PFSK-1 (cell line): ENCODE data around the gene ACTN1.

Experiments used
- FOXP2 ChIP-seq: optimal IDR thresholded peaks from 2 replicates; pipeline ENCODE3; 2011; ENCODE audit warnings: borderline replicate concordance, control low read depth, inconsistent platforms; ENCODE audit not compliant: insufficient read depth; ENCODE audit errors: extremely low read length, extremely low read depth
- POLR2AphosphoS5 ChIP-seq: IDR thresholded peaks from 2 replicates; pipeline ENCODE4 v1.6.1; 2012; ENCODE audit warnings: low read depth, mild to moderate bottlenecking, control low read depth, low read length, moderate library complexity
- SIN3A ChIP-seq: IDR thresholded peaks from 2 replicates; pipeline ENCODE4 v1.6.1; 2012; ENCODE audit warnings: mild to moderate bottlenecking, low read length, moderate library complexity, borderline replicate concordance; ENCODE audit not compliant: insufficient read depth
- TAF1 ChIP-seq: IDR thresholded peaks from 2 replicates; pipeline ENCODE4 v1.6.1; 2012; ENCODE audit warnings: low read length, control low read depth, borderline replicate concordance; ENCODE audit not compliant: insufficient read depth
- TF ChIP-seq, protein P1 (sequence below), 2 experiments: IDR thresholded peaks; 2 replicates each; pipeline versions ENCODE4 v1.6.1 to v1.8.0; 2011 to 2012; ENCODE audit warnings: low read depth in 2 of 2, low read length in 2 of 2, control low read depth in 1 of 2, inconsistent platforms in 1 of 2, mild to moderate bottlenecking in 1 of 2, moderate library complexity in 1 of 2; ENCODE audit not compliant: insufficient read depth in 1 of 2

The ACTN1 gene

DNA sequence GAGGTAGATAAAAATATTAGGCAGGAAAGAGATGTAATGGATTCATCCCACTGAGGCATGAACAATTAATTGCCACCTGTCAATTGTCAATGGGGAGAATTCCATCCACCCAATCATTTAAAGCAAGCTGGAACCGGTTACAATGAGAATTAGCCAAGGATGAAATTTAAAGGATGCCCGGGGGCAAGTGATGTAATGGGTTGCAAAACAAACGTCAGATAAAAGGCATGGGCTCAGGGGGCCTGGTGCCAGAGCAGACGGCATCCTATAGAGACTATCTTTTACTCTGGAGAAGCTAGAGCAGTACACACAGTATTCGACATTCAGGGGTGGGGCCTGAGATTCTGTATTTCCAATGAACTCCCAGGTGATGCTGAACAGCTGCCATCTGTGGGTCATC, 105.7 kb downstream of the ACTN1 start:
- TF ChIP-seq SIN3A (no peak), FOXP2 (no peak), TAF1 (no peak), POLR2AphosphoS5 (no peak)
- TF ChIP-seq, protein P1, sequence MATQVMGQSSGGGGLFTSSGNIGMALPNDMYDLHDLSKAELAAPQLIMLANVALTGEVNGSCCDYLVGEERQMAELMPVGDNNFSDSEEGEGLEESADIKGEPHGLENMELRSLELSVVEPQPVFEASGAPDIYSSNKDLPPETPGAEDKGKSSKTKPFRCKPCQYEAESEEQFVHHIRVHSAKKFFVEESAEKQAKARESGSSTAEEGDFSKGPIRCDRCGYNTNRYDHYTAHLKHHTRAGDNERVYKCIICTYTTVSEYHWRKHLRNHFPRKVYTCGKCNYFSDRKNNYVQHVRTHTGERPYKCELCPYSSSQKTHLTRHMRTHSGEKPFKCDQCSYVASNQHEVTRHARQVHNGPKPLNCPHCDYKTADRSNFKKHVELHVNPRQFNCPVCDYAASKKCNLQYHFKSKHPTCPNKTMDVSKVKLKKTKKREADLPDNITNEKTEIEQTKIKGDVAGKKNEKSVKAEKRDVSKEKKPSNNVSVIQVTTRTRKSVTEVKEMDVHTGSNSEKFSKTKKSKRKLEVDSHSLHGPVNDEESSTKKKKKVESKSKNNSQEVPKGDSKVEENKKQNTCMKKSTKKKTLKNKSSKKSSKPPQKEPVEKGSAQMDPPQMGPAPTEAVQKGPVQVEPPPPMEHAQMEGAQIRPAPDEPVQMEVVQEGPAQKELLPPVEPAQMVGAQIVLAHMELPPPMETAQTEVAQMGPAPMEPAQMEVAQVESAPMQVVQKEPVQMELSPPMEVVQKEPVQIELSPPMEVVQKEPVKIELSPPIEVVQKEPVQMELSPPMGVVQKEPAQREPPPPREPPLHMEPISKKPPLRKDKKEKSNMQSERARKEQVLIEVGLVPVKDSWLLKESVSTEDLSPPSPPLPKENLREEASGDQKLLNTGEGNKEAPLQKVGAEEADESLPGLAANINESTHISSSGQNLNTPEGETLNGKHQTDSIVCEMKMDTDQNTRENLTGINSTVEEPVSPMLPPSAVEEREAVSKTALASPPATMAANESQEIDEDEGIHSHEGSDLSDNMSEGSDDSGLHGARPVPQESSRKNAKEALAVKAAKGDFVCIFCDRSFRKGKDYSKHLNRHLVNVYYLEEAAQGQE (IDR thresholded peaks at IDR 0.05; ENCODE audit: insufficient read depth in 1 of 2, low read depth in 2 of 2, low read length in 2 of 2): no peak

DNA sequence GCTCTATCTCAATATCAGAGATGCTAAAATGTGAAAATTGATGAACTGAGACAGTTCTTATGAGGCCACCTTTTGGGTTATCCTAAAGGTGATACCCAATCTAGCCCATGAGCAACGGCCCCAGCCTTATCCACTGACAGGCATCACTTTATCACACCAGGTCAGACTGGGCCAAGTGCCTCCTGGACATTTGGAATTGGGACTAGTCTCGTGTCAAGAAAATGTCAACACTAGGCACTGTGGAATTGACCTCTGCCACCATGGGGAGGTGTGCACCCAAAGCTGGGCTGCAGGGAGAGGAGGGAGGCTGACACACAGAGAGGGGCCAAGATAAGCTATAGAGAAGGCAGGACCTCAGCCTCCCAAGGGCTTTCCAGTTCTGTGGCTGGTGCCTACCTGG, 107.7 kb downstream of the ACTN1 start:
- TF ChIP-seq POLR2AphosphoS5: no peak
- TF ChIP-seq FOXP2: no peak
- TF ChIP-seq SIN3A: no peak
- no peak for TF ChIP-seq TAF1
- TF ChIP-seq, protein P1 (IDR thresholded peaks at IDR 0.05; ENCODE audit: insufficient read depth in 1 of 2, low read depth in 2 of 2, low read length in 2 of 2): no peak

DNA sequence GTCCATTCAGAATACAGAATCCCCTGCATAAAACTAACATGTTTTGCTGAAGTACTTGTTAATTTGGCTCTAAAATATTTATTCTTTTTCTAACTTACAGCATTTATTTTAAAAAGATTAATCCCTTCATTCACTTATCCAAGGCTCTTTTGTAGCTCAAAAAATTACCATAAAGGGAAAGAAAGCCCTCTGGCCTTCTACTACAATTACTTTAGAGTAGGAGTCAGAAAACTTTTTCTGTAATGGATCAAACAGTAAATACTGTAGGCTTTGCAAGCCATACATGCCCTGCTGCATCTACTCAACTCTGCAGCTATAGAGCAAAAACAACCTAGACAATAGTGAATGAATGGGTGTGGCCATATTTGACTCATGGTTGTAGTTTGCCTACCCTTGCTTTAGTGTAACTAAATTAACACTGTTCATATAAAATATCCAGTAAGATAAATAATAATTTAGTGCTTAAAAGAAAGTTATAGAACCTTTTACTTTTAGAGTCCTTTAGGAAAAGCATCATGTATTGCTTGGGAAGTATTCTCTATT, 112.0 kb downstream of the ACTN1 start:
- TF ChIP-seq POLR2AphosphoS5: no peak
- no peak for TF ChIP-seq TAF1
- TF ChIP-seq, protein P1 (IDR thresholded peaks at IDR 0.05; ENCODE audit: insufficient read depth in 1 of 2, low read depth in 2 of 2, low read length in 2 of 2): no peak
- no peak for TF ChIP-seq FOXP2
- no peak for TF ChIP-seq SIN3A

DNA sequence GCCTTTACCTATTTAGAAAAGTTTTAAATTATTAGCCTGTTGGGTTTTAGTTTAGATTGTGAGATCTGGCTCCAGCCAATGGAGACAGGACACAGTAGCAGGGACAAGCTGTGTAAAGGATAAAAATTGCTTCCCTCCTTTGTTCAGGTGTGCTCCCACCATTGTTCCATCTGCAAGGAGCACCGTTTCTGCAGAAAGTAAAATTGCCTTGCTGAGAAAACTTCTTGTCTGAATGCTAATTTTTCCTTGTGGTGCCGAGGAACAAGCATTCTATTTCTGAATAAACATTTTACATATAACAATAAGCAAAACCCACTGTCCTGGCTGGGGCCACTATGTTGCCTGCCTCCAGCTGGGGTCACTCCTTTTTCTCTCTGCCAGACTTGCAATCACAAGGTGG, 113.6 kb downstream of the ACTN1 start:
- TF ChIP-seq FOXP2 (no peak), SIN3A (no peak), TAF1 (no peak), POLR2AphosphoS5 (no peak)
- TF ChIP-seq, protein P1 (IDR thresholded peaks at IDR 0.05; ENCODE audit: insufficient read depth in 1 of 2, low read depth in 2 of 2, low read length in 2 of 2): no peak

DNA sequence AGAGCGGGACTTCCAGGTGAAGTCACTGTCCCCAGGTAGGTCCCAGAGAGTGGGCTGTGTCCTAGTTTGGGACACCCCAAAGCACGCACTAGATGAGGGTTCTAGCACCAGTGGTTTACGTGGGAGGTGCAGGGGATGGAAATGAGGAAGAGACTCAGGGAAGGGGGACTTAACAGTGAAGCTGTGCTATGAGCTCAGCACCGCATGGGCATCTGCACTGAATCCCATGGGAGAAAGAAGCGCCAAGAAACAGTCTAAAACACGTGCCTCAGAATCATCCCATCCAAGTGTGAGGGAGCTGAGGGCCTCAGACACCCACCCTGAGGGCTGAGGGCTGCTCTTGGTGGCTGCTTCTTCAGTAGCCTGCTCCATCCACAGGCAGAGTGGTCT, 114.7 kb downstream of the ACTN1 start:
- TF ChIP-seq TAF1 (no peak), FOXP2 (no peak)
